SHP77 treated with DMSO at 0.1 percent for 48 hours (cell line): ENCODE results near the gene ACSF2.
A peak's percentile ranks its signal among the peaks of the same experiment; 100 is the strongest.

Source experiments
- DNase-seq: peaks from one replicate; lab custom pipeline; 2025; lab: John Stamatoyannopoulos, UW

Gene ACSF2

DNA sequence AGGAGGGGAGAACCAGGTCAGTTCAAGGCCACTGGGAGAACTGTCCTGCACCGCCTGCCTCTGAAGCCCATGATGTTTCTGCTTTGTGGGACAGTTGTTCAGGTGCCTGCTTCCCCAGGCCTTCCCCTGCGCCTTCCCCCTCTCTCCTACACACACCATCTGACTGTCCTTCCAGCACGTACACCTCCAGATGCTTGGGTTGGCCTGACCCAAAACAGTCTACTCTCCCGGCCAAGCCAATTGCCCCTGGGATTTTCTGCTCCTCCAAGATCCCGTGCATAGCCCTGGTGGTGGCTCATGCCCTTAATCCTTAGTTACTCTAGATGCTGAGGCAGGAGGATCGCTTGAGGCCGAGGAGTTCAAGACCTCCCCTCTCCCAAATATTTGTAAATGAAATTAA lies 52.0 kb downstream of the ACSF2 start:
- no peak for DNase-seq

- peak; percentile 74 for DNase-seq
Observed at GRCh38 chr17:50478391-50479381, 52.7 kb downstream of the ACSF2 start, which contains the start of gene RSAD1. RSAD1 (plus strand) TSS chr17:50478860; CDS start chr17:50478885, 25 bp downstream.

GRCh38 chr17:50479522-50480141 lies 53.6 kb downstream of the ACSF2 start:
- peak; percentile 71 for DNase-seq

- DNase-seq = no peak
Observed at GRCh38 chr17:50480142-50480764, 54.2 kb downstream of the ACSF2 start.

DNA sequence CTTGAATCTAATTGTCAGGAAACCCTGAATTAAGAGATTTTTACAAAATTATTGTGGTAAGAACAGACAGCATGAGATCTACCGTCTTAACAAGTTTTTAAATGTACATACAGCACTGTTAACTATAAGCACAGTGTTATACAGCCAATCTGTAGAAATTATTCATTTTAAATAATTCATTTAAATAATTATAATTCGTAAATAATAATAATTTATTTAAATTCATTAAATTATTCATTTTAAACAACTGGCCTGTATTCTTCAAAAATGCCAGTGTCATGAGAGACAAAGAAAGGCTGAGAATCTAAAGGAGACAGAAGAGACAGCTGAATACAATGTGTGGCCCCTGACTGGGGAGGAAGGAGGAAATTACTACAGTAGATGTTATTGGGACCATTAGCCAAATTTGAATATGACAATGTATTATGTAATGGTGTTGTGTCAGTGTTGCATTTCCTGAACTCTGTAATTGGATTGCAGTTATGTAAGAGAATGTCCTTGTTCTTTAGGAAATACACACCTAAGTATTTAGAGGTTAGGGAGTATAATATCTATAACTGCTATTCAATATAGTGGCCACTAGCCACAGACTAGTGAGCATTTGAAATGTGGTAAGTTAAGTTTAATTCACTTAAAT lies 55.0 kb downstream of the ACSF2 start:
- no peak for DNase-seq

DNA sequence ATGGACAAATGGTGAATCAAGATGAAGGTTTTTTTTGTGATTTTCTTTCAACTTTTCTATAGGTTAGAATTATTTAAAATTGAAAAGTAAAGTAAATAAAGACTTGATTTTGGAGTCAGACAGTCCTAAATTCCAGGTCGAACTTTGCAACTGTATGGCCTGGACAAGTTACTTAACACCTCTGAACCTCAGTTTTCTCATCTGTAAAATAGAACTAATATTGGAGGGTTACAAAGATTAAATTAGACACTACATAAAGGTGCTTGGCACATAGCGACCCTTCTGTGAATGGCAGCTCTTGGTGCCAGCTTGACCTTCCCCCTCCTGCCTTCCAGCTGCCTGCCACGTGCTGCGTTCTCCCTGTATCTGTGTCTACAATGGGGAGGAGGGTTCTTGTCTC lies 55.6 kb downstream of the ACSF2 start:
- no peak for DNase-seq

DNA sequence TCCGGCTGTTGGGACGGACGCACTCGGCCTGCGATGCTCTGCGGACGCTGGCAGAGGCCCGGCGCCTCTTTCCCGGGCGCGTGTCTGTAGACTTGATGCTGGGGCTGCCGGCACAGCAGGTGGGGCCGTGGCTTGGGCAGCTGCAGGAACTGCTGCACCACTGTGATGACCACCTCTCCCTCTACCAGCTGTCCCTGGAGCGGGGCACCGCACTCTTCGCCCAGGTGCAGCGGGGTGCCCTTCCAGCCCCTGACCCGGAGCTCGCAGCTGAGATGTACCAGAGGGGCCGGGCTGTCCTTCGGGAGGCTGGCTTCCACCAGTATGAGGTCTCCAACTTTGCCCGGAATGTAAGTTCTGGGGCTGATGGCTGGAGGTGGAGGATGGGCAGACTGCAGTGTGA lies 56.1 kb downstream of the ACSF2 start:
- DNase-seq = no peak

DNA sequence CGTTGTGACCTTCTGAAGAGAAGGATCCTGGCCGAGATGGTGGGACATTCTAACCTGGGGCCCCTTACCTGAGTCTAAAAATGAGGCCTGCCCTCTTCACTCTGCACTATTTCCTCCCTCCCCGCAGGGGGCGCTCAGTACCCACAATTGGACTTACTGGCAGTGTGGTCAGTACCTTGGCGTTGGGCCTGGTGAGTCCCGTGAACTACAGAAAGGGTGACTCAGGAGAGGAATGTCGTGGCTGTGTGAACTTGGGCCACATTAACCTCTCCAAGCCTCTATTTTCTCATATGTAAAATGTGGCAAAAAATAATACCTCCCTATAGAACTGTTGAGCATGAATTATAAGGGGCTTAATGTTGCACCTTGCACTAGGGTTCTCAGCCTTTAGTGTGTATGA lies 56.5 kb downstream of the ACSF2 start:
- DNase-seq = peak; percentile 73

DNA sequence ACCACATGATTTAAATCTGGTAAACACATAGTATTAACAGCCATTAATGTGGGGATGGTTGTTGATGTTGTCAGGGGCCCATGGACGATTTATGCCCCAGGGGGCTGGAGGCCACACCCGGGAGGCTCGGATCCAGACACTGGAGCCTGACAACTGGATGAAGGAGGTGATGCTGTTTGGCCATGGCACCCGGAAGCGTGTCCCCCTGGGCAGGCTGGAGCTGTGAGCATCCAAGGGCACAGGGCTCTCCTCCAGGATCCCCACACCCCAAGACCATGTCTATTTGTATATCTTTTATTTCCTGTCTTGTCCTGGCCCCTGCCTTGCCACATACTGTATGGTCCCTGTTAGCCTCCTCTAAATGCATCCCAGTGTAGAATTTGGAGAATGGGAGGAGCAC lies 57.2 kb downstream of the ACSF2 start:
- no peak for DNase-seq

GRCh38 chr17:50484386-50485155 lies 58.6 kb downstream of the ACSF2 start:
- DNase-seq = no peak

- DNase-seq = no peak
Observed at GRCh38 chr17:50487213-50488096, 61.4 kb downstream of the ACSF2 start.

DNA sequence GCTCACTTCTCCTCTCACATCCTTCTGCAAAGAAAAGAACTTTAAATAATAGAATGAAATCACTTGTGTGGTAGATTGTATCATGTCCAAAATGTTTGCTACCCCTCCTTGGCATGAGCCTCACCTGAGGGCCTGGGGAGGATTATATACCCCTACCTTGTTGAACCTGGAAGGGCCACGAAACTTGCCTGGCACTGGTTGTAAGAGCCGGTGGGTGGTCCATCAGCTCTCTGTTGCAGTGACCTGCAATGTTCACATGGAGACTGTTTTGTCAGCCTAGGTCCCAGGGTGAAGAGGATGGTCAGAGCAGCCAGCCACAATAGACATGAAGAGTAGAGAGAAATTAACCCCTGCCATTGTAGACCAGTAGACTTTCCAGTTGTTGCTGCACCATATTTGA lies 62.9 kb downstream of the ACSF2 start:
- DNase-seq = no peak

- DNase-seq = no peak
Observed at GRCh38 chr17:50491505-50491904, 65.5 kb downstream of the ACSF2 start.

DNA sequence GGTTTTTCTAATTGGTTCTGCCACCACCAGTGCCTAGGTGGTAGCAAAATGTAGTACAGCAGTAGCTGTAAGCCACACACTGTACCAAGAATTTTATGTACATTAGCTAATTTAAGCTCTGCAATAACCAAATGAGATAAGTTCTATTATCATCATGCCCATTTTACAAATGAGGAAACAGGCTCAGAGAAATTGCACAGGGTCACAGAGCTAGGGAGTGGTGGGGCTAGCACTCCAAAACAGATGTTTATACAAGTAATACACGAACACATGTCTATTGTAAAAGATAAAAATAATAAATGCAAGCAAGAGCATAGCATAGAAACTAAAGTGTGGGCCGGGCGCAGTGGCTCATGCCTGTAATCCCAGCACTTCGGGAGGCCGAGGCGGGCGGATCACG lies 66.2 kb downstream of the ACSF2 start:
- no peak for DNase-seq

GRCh38 chr17:50493744-50494143 lies 67.7 kb downstream of the ACSF2 start:
- DNase-seq = no peak

DNA sequence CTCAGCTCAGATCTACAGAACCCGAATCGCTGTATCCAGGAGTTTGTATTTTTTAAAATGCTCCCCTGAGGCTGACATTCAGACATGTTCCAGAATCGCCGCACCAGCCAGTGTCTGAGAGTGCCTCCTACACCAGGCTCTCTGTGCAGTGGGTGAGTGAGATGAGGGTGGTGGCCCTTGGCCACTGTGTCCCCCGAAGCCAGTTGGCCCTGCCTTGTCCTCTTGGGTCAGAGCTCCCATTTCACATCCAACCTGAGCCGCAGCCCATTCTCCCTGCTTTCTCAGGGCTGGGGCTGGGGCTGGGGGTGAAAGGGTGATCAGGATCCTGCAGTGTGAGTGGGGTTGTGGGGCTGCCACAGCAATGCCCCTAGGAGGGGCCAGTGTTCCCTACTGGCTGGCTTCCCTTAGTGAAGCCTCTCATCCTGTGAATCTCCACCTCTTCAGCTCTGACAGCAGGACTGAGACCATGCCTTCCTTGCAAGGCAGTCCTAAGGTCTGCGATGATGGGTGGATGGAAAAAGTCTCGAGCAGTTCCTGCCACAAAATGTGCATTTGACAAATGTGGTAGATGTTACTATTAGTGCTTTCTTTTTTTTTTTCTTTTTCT lies 69.3 kb downstream of the ACSF2 start:
- DNase-seq = no peak

DNA sequence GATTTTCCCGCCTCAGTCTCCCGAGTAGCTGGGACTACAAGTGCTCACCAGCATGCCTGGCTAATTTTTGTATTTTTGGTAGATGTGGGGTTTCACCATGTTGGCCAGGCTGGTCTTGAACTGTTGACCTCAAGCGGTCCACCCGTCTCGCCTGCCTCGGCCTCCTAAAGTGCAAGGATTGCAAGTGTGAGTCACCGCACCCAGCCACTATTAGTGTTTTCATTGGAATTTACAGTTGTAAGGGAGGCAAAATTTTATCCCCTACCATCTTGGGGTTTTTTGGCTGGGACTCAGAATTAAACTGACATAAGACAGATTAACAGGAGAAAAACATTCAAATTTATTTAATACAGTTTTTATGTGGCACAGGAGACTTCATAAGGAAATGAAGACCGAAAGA lies 69.9 kb downstream of the ACSF2 start:
- no peak for DNase-seq

- DNase-seq = no peak
Observed at GRCh38 chr17:50498021-50498874, 72.2 kb downstream of the ACSF2 start.

GRCh38 chr17:50499270-50499669 lies 73.3 kb downstream of the ACSF2 start:
- no peak for DNase-seq
